CD4-positive, alpha-beta T cell (primary cell): ENCODE data around the gene PLCL1. TPM values are rescaled to one million over a fixed set of nuclear protein-coding genes. Genes with fewer than 3 reads are reported as not detected.

Source experiments
- ATAC-seq: fragments of 200-7000 bp; cut with Tn5 transposase; one replicate; pipeline ENCODE4 v1.10.0; 2022; ENCODE audit warnings: mild to moderate bottlenecking; ENCODE audit not compliant: poor library complexity
- CTCF ChIA-PET: fragments of 350-600 bp; sonication (Branson Sonifier 250); formaldehyde crosslinking; loops from one replicate; lab custom pipeline; 2021; ENCODE audit warnings: antibody characterized with exemption, inconsistent platforms; lab: Charles Lee
- POLR2A ChIA-PET: fragments of 350-600 bp; sonication (Branson Sonifier 250); formaldehyde crosslinking; loops from one replicate; lab custom pipeline; 2021; ENCODE audit warnings: antibody characterized with exemption, inconsistent platforms; lab: Charles Lee
- DNase-seq, 14 experiments: peaks; one replicate each; pipeline ENCODE4 v3.0.0-alpha.2; 2013 to 2020; ENCODE audit warnings: mixed read lengths in 2 of 14
- H3K27ac ChIP-seq, 2 donors: one replicate each; pipeline versions ENCODE4 v1.5.1 to v1.7.0; 2013; ENCODE audit warnings: low read length in 2 of 2, low read depth in 1 of 2, mild to moderate bottlenecking in 1 of 2
- H3K27me3 ChIP-seq, 2 experiments: 1 replicate in 1 of 2; 2 replicates in 1 of 2; pipeline versions ENCODE4 v1.6.1 to v1.7.0; 2013; ENCODE audit warnings: low read length in 2 of 2, control low read depth in 1 of 2, mild to moderate bottlenecking in 1 of 2, moderate library complexity in 1 of 2; ENCODE audit not compliant: insufficient read depth in 2 of 2, control insufficient read depth in 1 of 2
- H3K36me3 ChIP-seq: one replicate; pipeline ENCODE4 v1.6.1; 2013; ENCODE audit warnings: low read length, control low read depth; ENCODE audit not compliant: insufficient read depth
- H3K4me1 ChIP-seq: one replicate; pipeline ENCODE4 v1.6.1; 2013; ENCODE audit warnings: low read length, control low read depth; ENCODE audit not compliant: insufficient read depth
- H3K4me3 ChIP-seq: one replicate; pipeline ENCODE4 v1.5.1; 2013; ENCODE audit warnings: mild to moderate bottlenecking, low read length, moderate library complexity
- H3K9me3 ChIP-seq, 2 experiments: 1 replicate in 1 of 2; 2 replicates in 1 of 2; pipeline versions ENCODE4 v1.6.1 to v1.7.0; 2013; ENCODE audit warnings: low read length in 2 of 2, mild to moderate bottlenecking in 2 of 2, control low read depth in 1 of 2, moderate library complexity in 1 of 2; ENCODE audit not compliant: control insufficient read depth in 1 of 2, insufficient read depth in 1 of 2
- H3K27ac Mint-ChIP-seq: one replicate; pipeline ENCODE4 v1.8.0; 2020; ENCODE audit warnings: mixed read lengths
- H3K27me3 Mint-ChIP-seq: one replicate; pipeline ENCODE4 v1.8.0; 2021; ENCODE audit warnings: mixed read lengths
- H3K36me3 Mint-ChIP-seq: one replicate; pipeline ENCODE4 v1.8.0; 2021; ENCODE audit warnings: low read depth, mixed read lengths
- H3K4me1 Mint-ChIP-seq: one replicate; pipeline ENCODE4 v1.8.0; 2021; ENCODE audit warnings: low read depth, mixed read lengths
- H3K4me3 Mint-ChIP-seq: one replicate; pipeline ENCODE4 v1.8.0; 2020; ENCODE audit warnings: mild to moderate bottlenecking, mixed read lengths
- H3K9me3 Mint-ChIP-seq: one replicate; pipeline ENCODE4 v1.8.0; 2020; ENCODE audit warnings: mixed read lengths
- intact Hi-C, 2 experiments: fragments of 100-400 bp; cut with DNase I in 1 of 2; cut with micrococcal nuclease in 1 of 2; formaldehyde crosslinking; loops; one replicate each; pipeline versions ENCODE4 v1.15.1 to v1.9.0; 2023 to 2025; cut with DNase I, micrococcal nuclease
- total RNA-seq, 174 experiments: library from RNA in 2 of 174; stranded (reverse) in 2 of 174; gene quantifications; one replicate each; pipeline ENCODE4 v1.2.3 and lab custom pipeline; 2021 to 2026
- TF ChIP-seq, protein P1 (sequence below): fragments of 200-600 bp; IDR thresholded peaks from one replicate; pipeline ENCODE4 v1.8.0; 2022; ENCODE audit warnings: antibody characterized with exemption, mild to moderate bottlenecking

PLCL1 gene
- total RNA-seq, 2 experiments from 2014 or later = 27.0 to 28.3 TPM

- TF ChIP-seq, protein P1, sequence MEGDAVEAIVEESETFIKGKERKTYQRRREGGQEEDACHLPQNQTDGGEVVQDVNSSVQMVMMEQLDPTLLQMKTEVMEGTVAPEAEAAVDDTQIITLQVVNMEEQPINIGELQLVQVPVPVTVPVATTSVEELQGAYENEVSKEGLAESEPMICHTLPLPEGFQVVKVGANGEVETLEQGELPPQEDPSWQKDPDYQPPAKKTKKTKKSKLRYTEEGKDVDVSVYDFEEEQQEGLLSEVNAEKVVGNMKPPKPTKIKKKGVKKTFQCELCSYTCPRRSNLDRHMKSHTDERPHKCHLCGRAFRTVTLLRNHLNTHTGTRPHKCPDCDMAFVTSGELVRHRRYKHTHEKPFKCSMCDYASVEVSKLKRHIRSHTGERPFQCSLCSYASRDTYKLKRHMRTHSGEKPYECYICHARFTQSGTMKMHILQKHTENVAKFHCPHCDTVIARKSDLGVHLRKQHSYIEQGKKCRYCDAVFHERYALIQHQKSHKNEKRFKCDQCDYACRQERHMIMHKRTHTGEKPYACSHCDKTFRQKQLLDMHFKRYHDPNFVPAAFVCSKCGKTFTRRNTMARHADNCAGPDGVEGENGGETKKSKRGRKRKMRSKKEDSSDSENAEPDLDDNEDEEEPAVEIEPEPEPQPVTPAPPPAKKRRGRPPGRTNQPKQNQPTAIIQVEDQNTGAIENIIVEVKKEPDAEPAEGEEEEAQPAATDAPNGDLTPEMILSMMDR = no peak
- Histone ChIP-seq H3K9me3 (no peaks in the 10 kb centered on the region), H3K27me3 (no peaks in the 10 kb centered on the region), H3K4me3 (no peak overlapping the region), H3K27ac (no peak overlapping the region), H3K36me3 (peaks cover 5% of the 10 kb centered on the region), H3K4me1 (no peaks in the 10 kb centered on the region)
- Mint-ChIP-seq H3K36me3 (peaks cover 34% of the 10 kb centered on the region), H3K27ac (no peak overlapping the region), H3K9me3 (no peaks in the 10 kb centered on the region), H3K4me3 (no peak overlapping the region), H3K27me3 (no peaks in the 10 kb centered on the region), H3K4me1 (no peaks in the 10 kb centered on the region)
- POLR2A ChIA-PET = no interaction called here
- intact Hi-C loops = no loop called here
- ATAC-seq (no peak), DNase-seq (no peak)
- CTCF ChIA-PET = interaction anchor here (2.3 kb wide), 1 partner anchor 14 kb away, joined by 5 read pairs; no protein-coding TSS in a partner anchor
Observed at GRCh38 chr2:198113316-198113715, 308.9 kb downstream of the PLCL1 start.

- Mint-ChIP-seq H3K27ac (no peak overlapping the region), H3K9me3 (no peaks in the 10 kb centered on the region), H3K27me3 (no peaks in the 10 kb centered on the region), H3K36me3 (peaks cover 29% of the 10 kb centered on the region), H3K4me3 (no peak overlapping the region), H3K4me1 (no peaks in the 10 kb centered on the region)
- H3K36me3 ChIP-seq = peaks cover 5% of the 10 kb centered on the region
- TF ChIP-seq, protein P1 = no peak
- ChIA-PET POLR2A (no interaction called here), CTCF (interaction anchor here (2.3 kb wide), 1 partner anchor 14 kb away, joined by 5 read pairs; no protein-coding TSS in a partner anchor)
- ATAC-seq = no peak
- intact Hi-C loops = no loop called here
- no peaks in the 10 kb centered on the region for H3K27me3 ChIP-seq
- no peaks in the 10 kb centered on the region for H3K4me1 ChIP-seq
- H3K4me3 ChIP-seq = no peak overlapping the region
- no peak overlapping the region for H3K27ac ChIP-seq
- no peak for DNase-seq
- H3K9me3 ChIP-seq = no peaks in the 10 kb centered on the region
Observed at GRCh38 chr2:198114064-198114463, 309.7 kb downstream of the PLCL1 start.

GRCh38 chr2:198115201-198115600 is 310.8 kb downstream of the PLCL1 start:
- Histone ChIP-seq H3K27ac (no peak overlapping the region), H3K36me3 (peaks cover 5% of the 10 kb centered on the region), H3K27me3 (no peaks in the 10 kb centered on the region), H3K4me3 (no peak overlapping the region), H3K9me3 (no peaks in the 10 kb centered on the region), H3K4me1 (no peaks in the 10 kb centered on the region)
- Mint-ChIP-seq H3K9me3 (no peaks in the 10 kb centered on the region), H3K27ac (no peak overlapping the region), H3K36me3 (peaks cover 27% of the 10 kb centered on the region), H3K27me3 (no peaks in the 10 kb centered on the region), H3K4me1 (no peaks in the 10 kb centered on the region), H3K4me3 (no peak overlapping the region)
- TF ChIP-seq, protein P1 = no peak
- DNase-seq = no peak
- intact Hi-C loops = no loop called here
- ChIA-PET POLR2A (no interaction called here), CTCF (no interaction called here)
- ATAC-seq = no peak
